Measurements from ENCODE around the gene ERICH6. TPM values are rescaled to one million over a fixed set of nuclear protein-coding genes. Genes with fewer than 3 reads are reported as not detected.

ERICH6 gene
- total RNA-seq, 1 donor from 2014 or later = not detected

GRCh38 chr3:150737874-150738679 lies 34.4 kb upstream of the ERICH6 start:
- DNase-seq (ENCODE audit: low spot score) (no peak), ATAC-seq (peak; percentile 7)

- DNase-seq (ENCODE audit: low spot score) (peak; percentile 85), ATAC-seq (peak; percentile 41)
Observed at GRCh38 chr3:150736903-150737832, 33.4 kb upstream of the ERICH6 start.

- no peak for DNase-seq (ENCODE audit: low spot score)
- ATAC-seq = peak; percentile 22
Observed at GRCh38 chr3:150736316-150736719, 32.6 kb upstream of the ERICH6 start.

GRCh38 chr3:150734795-150735119 lies 31.0 kb upstream of the ERICH6 start:
- DNase-seq (ENCODE audit: low spot score) (no peak), ATAC-seq (no peak)

- ATAC-seq (peak; percentile 65), DNase-seq (ENCODE audit: low spot score) (peak; percentile 70)
Observed at GRCh38 chr3:150733936-150734794, 30.4 kb upstream of the ERICH6 start.

- ATAC-seq = no peak
- DNase-seq (ENCODE audit: low spot score) = no peak
Observed at GRCh38 chr3:150733373-150733935, 29.7 kb upstream of the ERICH6 start.

GRCh38 chr3:150729682-150730360 lies 26.1 kb upstream of the ERICH6 start:
- ATAC-seq (no peak), DNase-seq (ENCODE audit: low spot score) (no peak)

- peak; percentile 73 for DNase-seq (ENCODE audit: low spot score)
- ATAC-seq = peak; percentile 68
Observed at GRCh38 chr3:150727653-150728502, 24.2 kb upstream of the ERICH6 start.

GRCh38 chr3:150725548-150725947 lies 21.8 kb upstream of the ERICH6 start:
- no peak for DNase-seq (ENCODE audit: low spot score)
- no peak for ATAC-seq

GRCh38 chr3:150723946-150724345 lies 20.2 kb upstream of the ERICH6 start:
- ATAC-seq = no peak

GRCh38 chr3:150722267-150722666 lies 18.5 kb upstream of the ERICH6 start:
- no peak for ATAC-seq
- DNase-seq (ENCODE audit: low spot score) = no peak

More at GRCh38 chr3:150723946-150724345, 20.2 kb upstream of the ERICH6 start:
- DNase-seq (ENCODE audit: low spot score) = no peak

GRCh38 chr3:150721285-150722130 lies 17.8 kb upstream of the ERICH6 start:
- DNase-seq (ENCODE audit: low spot score) (no peak), ATAC-seq (peak; percentile 96)

GRCh38 chr3:150720444-150720843 lies 16.7 kb upstream of the ERICH6 start:
- DNase-seq (ENCODE audit: low spot score) (no peak), ATAC-seq (no peak)

GRCh38 chr3:150710097-150710496 lies 6.4 kb upstream of the ERICH6 start:
- ATAC-seq = no peak

GRCh38 chr3:150703299-150703755 lies 393 bp downstream of the ERICH6 start:
- ATAC-seq = peak; percentile 62
- DNase-seq (ENCODE audit: low spot score) = peak; percentile 50

More at GRCh38 chr3:150710097-150710496, 6.4 kb upstream of the ERICH6 start:
- no peak for DNase-seq (ENCODE audit: low spot score)

- ATAC-seq (no peak), DNase-seq (ENCODE audit: low spot score) (no peak)
Observed at GRCh38 chr3:150699068-150699639, 4.6 kb downstream of the ERICH6 start.

- DNase-seq (ENCODE audit: low spot score) (no peak), ATAC-seq (no peak)
Observed at GRCh38 chr3:150697646-150698045, 6.1 kb downstream of the ERICH6 start.

All from left lobe of liver (tissue), 2 donors.